GM12874 (cell line): Measurements from ENCODE around the gene TRMT44.

Experiments used
- CTCF ChIP-seq: IDR thresholded peaks from 2 replicates; pipeline ENCODE4 v1.5.1; 2011; ENCODE audit warnings: low read depth, mild to moderate bottlenecking, control low read depth, low read length, moderate library complexity; ENCODE audit not compliant: insufficient read depth

The TRMT44 gene

DNA sequence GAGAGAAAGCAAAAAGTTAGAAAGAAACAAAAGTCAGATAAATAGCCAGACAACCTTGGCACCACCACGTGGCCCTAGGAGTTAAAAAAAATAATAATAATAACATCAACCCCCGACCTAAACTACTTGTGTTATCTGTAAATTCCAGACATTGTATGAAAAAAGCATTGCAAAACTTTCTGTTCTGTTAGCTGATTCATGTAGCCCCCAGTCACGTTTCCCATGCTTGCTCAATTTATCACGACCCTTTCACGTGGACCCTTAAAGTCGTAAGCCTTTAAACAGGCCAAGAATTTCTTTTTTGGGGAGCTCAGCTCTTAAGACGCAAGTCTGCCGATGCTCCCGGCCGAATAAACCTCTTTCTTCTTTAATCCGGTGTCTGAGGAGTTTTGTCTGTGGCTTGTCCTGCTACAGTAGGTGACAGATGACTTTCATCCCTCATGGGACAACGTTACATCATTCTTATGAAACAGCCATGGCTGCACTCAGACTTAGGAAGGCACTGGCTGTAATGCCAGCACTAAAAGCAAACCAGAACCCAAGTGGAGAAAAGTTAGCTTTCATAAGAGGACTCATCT lies 574 bp upstream of the TRMT44 start:
- no peak for TF ChIP-seq CTCF

DNA sequence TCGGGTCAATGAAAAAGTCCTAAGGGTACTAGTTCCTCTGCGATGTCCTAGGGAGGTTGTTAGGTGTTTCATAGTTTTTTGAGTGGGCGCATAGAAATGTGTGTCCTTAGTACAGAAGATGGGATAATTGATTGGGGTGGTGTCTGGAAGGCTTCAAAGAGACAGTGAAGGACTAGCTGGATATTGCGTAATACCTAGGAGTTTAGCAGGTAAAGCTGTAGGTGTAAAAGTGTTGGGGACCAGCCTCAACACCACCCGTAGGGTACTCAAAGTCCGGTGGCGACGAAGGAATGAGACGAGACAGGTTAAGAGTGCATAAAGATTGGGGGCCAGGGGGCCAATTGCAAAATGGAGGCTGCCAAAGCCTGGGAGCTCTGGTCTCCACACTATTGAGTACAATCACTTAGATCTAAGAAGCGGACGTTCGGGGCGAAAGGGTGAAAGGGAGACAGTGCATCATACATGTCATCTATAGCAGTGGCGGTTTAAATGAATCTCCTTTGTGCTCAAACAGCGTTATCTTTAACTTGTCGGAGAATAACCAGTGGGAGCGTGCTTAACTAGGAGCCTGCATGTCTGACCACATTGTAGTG lies 1.0 kb downstream of the TRMT44 start:
- TF ChIP-seq CTCF: no peak

DNA sequence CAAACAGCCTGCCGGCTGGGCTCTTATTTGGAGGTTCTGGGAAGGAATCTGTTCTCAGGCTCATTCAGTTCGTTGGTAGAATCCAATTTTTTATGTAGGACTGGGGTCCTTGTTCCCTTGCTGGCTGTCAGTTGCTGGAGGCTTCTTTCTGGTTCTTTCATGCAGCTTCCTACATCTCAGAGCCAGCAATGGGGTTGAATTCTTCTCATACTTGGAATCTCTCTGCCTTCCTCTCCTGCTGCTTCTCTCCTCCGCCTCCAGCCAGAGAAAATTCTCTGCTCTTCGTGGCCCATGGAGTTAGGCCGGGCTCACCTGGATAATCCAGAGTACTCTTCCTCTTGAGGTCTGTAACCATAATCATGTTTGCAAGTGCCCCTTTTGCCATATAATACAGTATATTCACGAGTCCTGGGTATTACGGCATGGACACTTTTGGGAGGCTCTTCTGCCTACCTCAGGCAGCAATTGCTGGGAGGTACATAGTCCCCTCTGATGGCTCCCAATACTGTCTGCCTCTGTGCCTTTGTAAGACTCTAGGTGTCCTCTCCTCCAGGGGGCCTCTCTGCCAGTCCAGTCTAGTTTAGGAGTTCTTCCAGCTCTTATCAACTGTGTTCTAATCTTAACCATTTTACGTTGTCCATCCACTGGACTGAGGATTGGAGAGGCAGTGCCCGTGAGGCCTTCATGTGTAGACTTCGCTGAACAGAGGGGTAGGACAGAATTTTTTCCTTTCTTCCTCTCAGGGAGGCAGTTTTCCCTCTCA lies 2.2 kb downstream of the TRMT44 start:
- no peak for TF ChIP-seq CTCF

- TF ChIP-seq CTCF: no peak
Observed at GRCh38 chr4:8443801-8444200, 3.2 kb downstream of the TRMT44 start.

DNA sequence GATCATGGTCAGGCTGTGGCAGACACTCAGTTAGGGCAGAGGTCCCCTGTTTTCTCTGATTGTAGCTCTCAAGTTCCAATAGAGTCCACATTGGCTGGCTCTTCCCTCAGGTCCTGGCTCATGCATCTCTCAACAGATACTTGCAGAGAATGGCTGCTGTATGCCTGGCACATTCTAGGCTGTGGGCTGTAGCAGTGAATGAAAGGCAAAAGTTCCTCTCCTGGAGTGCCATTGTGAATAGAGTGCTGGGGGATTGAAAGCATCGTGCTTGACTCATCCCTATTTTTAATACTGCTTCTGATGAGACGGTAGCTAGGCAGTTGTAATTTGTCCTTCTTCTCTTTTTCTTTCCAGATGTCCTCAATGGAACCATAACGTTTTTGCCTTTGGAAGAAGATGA lies 5.5 kb downstream of the TRMT44 start:
- TF ChIP-seq CTCF: no peak

DNA sequence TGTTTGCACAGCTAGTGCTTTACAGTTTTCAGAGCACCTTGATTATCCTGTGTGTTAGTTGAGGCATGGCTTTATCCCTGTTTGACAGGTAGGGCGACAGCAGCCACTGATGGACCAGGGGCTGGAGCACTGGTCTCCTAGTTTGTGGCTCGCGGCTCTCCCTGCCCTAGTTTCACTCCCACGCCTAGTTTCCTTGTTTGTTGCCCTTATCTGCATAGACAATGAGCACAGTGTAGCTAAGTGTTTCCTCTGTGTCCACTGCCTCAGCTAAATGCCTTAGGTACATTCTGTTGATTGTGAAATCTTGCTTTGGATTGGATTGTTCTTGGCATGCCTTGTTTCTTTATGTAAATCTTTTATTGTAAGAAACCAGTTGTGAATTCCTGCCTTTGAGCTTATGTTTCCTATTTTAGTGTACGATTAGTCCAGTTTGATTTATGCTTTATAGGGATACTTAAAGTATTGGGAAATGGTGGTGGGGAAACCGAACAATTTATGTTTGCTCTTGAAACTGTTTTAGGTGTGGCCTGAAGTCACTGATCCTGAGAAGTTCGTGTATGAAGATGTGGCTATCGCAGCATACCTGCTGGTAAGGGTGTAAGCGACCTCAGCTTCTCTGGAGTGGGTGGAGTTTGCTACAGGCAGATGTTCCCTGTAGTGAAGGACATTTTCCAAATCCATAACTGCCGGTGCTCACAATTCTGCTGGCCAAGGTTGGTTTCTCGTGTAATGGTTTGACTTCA lies 11.0 kb downstream of the TRMT44 start:
- no peak for TF ChIP-seq CTCF

DNA sequence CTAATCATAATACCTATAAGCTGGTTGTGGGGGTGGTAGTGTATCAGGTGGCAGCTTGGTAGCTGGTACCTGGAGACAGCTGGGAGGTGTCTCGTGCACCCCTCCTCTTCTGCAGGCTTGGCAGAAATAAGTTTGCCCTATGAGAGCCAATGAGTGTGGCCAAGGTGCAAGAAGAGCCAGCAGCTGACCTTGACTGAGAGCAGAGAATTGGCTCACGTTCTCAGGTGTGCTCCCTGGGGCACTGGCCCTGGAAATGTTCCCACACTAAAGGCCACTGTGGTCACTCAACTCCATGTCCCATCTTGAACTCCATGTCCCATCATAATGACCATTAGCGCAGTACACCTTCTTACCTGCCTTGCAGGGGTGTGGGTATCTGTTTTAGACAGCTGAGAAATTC lies 13.4 kb downstream of the TRMT44 start:
- TF ChIP-seq CTCF: no peak
